LNCAP (cell line): Measurements from ENCODE around the gene PIP5K1B.

Experiments used
- TF ChIP-seq, protein P1 (sequence below): fragments of 450-650 bp; IDR thresholded peaks from 2 replicates; pipeline ENCODE4 v1.5.1; 2017; ENCODE audit warnings: mild to moderate bottlenecking

The PIP5K1B gene

GRCh38 chr9:69030851-69031645 lies 326.0 kb downstream of the PIP5K1B start:
- TF ChIP-seq, protein P1, sequence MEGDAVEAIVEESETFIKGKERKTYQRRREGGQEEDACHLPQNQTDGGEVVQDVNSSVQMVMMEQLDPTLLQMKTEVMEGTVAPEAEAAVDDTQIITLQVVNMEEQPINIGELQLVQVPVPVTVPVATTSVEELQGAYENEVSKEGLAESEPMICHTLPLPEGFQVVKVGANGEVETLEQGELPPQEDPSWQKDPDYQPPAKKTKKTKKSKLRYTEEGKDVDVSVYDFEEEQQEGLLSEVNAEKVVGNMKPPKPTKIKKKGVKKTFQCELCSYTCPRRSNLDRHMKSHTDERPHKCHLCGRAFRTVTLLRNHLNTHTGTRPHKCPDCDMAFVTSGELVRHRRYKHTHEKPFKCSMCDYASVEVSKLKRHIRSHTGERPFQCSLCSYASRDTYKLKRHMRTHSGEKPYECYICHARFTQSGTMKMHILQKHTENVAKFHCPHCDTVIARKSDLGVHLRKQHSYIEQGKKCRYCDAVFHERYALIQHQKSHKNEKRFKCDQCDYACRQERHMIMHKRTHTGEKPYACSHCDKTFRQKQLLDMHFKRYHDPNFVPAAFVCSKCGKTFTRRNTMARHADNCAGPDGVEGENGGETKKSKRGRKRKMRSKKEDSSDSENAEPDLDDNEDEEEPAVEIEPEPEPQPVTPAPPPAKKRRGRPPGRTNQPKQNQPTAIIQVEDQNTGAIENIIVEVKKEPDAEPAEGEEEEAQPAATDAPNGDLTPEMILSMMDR, result no peak

- TF ChIP-seq, protein P1, result no peak
Measured at GRCh38 chr9:69034071-69034470, 329.0 kb downstream of the PIP5K1B start.

DNA sequence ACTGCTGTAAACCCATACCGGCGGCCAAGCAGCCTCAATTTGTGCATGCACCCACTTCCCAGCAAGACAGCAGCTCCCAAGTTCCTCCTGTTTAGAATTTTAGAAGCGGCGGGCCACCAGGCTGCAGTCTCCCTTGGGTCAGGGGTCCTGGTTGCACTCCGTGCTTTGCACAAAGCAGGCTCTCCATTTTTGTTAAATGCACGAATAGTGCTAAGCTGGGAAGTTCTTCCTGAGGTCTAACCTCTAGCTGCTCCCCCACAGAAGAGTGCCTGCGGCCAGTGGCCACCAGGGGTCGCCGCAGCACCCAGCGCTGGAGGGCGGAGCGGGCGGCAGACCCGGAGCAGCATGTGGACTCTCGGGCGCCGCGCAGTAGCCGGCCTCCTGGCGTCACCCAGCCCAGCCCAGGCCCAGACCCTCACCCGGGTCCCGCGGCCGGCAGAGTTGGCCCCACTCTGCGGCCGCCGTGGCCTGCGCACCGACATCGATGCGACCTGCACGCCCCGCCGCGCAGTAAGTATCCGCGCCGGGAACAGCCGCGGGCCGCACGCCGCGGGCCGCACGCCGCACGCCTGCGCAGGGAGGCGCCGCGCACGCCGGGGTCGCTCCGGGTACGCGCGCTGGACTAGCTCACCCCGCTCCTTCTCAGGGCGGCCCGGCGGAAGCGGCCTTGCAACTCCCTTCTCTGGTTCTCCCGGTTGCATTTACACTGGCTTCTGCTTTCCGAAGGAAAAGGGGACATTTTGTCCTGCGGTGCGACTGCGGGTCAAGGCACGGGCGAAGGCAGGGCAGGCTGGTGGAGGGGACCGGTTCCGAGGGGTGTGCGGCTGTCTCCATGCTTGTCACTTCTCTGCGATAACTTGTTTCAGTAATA lies 330.6 kb downstream of the PIP5K1B start, which contains the start of gene FXN:
FXN (plus strand) TSS at position 315 of the 871 bp plus-strand sequence; CDS start at position 346, 31 bp downstream.
- TF ChIP-seq, protein P1, result peak; percentile 98

DNA sequence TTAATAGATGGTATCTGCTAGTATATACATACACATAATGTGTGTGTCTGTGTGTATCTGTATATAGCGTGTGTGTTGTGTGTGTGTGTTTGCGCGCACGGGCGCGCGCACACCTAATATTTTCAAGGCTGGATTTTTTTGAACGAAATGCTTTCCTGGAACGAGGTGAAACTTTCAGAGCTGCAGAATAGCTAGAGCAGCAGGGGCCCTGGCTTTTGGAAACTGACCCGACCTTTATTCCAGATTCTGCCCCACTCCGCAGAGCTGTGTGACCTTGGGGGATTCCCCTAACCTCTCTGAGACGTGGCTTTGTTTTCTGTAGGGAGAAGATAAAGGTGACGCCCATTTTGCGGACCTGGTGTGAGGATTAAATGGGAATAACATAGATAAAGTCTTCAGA lies 331.3 kb downstream of the PIP5K1B start:
- TF ChIP-seq, protein P1, result no peak

- TF ChIP-seq, protein P1, result no peak
Measured at GRCh38 chr9:69036799-69037198, 331.8 kb downstream of the PIP5K1B start.

DNA sequence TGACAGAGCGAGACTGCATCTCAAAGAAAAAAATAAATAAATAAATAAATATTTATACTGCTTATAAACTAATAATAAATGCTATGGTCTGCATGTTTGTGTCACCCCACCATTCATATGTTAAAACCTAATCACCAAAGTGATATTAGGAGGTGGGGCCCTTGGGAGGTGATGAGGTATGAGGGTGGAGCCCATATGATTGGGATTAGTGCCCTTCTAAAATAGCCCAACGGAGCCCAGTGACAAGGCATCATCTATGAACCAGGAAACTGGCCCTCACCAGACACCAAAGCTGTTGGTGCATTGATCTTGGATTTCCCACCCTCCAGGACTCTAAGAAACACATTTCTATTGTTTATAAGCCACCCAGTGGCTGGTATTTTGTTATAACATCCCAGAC lies 335.6 kb downstream of the PIP5K1B start:
- TF ChIP-seq, protein P1, result no peak

GRCh38 chr9:69044240-69045219 lies 339.5 kb downstream of the PIP5K1B start:
- TF ChIP-seq, protein P1, result no peak
